NT2/D1 (cell line): ENCODE data around the gene PLCG2.

Source experiments
- DNase-seq: peaks from one replicate; pipeline ENCODE4 v3.0.0-alpha.2; 2011; ENCODE audit warnings: low read depth, low spot score
- H3K27me3 ChIP-seq: 2 replicates; pipeline ENCODE4 v1.6.0; 2011; ENCODE audit warnings: mild to moderate bottlenecking; ENCODE audit not compliant: insufficient read length, insufficient read depth
- H3K36me3 ChIP-seq: 2 replicates; pipeline ENCODE4 v1.6.1; 2011; ENCODE audit warnings: mild to moderate bottlenecking, low read length, mixed read lengths; ENCODE audit not compliant: insufficient read depth, insufficient read length
- H3K4me1 ChIP-seq: 2 replicates; pipeline ENCODE4 v1.5.1; 2011; ENCODE audit not compliant: insufficient read depth, insufficient read length
- H3K4me3 ChIP-seq: 2 replicates; pipeline ENCODE4 v1.5.1; 2011; ENCODE audit warnings: low read depth; ENCODE audit not compliant: insufficient read length
- H3K9ac ChIP-seq: 2 replicates; pipeline ENCODE4 v1.6.0; 2011; ENCODE audit warnings: low read depth; ENCODE audit not compliant: insufficient read length
- H3K9me3 ChIP-seq: 2 replicates; pipeline ENCODE4 v1.5.1; 2011; ENCODE audit warnings: mild to moderate bottlenecking, low read length; ENCODE audit not compliant: insufficient read depth
- SUZ12 ChIP-seq: IDR thresholded peaks from 2 replicates; pipeline ENCODE4 v1.6.1; 2011; ENCODE audit not compliant: insufficient read length, insufficient read depth; ENCODE audit errors: extremely low read depth
- YY1 ChIP-seq: IDR thresholded peaks from 2 replicates; pipeline ENCODE4 v1.6.1; 2011; ENCODE audit not compliant: insufficient read length, insufficient read depth
- ZNF274 ChIP-seq: IDR thresholded peaks from 2 replicates; pipeline ENCODE4 v1.6.1; 2011; ENCODE audit warnings: mild to moderate bottlenecking, low read depth, low read length

The PLCG2 gene

DNA sequence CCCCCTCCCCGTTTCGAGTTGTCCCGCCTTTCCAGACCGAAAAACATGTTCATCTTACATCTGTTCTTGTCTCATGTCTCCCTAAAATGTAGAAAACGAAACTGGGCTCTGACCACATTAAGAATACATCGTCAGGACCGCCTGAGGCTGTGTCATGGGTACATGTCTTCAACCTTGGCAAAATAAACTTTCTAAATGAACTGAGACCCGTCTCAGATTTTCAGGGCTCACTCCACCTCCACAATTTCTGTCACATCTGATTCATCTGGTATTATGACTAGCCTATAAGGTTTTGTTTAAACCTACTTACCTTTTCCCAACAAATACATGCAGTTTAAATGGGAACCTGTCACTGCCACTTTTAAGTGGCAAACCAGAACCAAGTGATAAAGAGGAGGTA is 231.6 kb downstream of the PLCG2 start:
- no peak for TF ChIP-seq ZNF274
- no peak for TF ChIP-seq SUZ12
- TF ChIP-seq YY1 = no peak
- Histone ChIP-seq H3K27me3 (no peaks in the 10 kb centered on the region), H3K9me3 (peaks cover 48% of the 10 kb centered on the region), H3K4me1 (no peaks in the 10 kb centered on the region), H3K4me3 (no peak overlapping the region), H3K36me3 (no peaks in the 10 kb centered on the region), H3K9ac (no peak overlapping the region)
- no peak for DNase-seq

DNA sequence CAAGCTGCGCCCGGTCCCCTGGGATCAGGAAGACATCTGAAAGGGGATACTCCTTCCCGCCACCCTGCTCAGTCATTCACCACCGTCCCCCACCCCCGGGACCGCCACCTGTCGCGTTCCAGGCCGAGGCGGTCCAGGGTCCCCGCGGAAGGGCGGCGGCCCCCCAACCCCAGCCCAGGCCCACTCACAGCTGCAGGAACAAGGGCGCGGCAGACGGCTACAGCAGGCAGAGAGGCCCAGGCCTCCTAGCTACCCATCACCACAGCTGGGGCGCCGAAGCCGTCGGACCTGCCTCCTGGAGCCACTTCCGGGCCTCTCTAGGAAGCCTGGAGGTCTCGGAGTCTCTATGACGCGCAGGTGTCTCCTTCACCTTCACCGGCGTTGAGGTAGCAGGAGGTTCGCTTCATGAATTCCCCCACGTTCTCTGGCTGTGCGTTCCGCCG is 232.1 kb downstream of the PLCG2 start, which contains the start of gene SDR42E1:
Gene SDR42E1 (minus strand): TSS at position 272 of the 443 bp plus-strand sequence. CDS start 10,612 bp downstream, outside the sequence.
- Histone ChIP-seq H3K4me3 (no peak within 1 kb of the TSS), H3K4me1 (no peaks in the 10 kb centered on the region), H3K9ac (no peak within 1 kb of the TSS), H3K36me3 (no peaks in the 10 kb centered on the region), H3K27me3 (no peaks in the 10 kb centered on the region), H3K9me3 (peaks cover 48% of the 10 kb centered on the region)
- DNase-seq = no peak
- no peak for TF ChIP-seq ZNF274
- TF ChIP-seq YY1 = no peak
- TF ChIP-seq SUZ12 = no peak
